Activated naive CD4-positive, alpha-beta T cell treated with Interleukin-2 at 50 U/mL for 16 hours (primary cell): ENCODE results near the gene PGRMC2.

Source experiments
- DNase-seq: peaks from one replicate; pipeline ENCODE4 v3.0.0-alpha.2; 2020

PGRMC2 gene

GRCh38 chr4:128287141-128287870 is at the start of gene PGRMC2:
TSS of gene PGRMC2 (minus strand) at chr4:128287813. CDS start at chr4:128287790, 23 bp downstream.
- no peak for DNase-seq

DNA sequence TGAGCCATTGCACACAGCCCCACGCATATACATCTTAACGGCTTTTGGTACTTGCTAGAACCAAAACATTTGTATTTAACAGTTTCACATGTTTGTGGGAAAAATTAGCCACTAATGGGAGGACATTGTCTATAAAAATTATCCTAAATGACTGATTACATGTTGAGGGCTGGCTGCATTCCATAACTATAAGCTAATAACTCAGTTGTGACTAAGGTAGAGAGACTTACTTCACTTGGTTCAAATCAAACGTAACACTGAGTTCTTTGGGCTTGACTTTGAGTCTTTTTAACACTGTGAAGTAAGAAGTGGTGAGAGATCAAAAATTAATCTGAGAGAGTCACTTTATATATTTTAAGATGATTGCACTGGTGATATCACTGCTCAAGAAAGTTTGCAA is 47.9 kb upstream of the PGRMC2 start:
- no peak for DNase-seq

DNA sequence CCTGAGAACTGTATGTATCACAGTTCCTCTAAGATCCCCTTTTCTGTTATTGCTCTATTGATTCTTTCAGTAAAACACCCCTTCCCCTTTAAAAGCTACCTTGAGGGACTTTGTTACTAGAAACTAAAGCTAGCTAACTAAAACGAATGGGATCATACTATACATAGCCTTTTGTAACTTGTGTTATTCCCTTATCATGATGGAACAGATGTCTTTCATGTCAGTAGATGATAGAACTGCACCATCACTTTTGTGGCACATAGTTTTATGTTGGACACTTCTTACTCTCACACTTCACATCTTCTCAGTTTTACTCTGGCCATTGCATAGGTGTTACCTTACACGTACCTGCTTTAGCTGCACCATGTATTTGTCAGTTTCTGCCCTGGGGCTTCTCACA is 46.6 kb upstream of the PGRMC2 start:
- no peak for DNase-seq

GRCh38 chr4:128333309-128334018 is 45.9 kb upstream of the PGRMC2 start:
- DNase-seq, result no peak

- no peak for DNase-seq
Observed at GRCh38 chr4:128332081-128332480, 44.5 kb upstream of the PGRMC2 start.

DNA sequence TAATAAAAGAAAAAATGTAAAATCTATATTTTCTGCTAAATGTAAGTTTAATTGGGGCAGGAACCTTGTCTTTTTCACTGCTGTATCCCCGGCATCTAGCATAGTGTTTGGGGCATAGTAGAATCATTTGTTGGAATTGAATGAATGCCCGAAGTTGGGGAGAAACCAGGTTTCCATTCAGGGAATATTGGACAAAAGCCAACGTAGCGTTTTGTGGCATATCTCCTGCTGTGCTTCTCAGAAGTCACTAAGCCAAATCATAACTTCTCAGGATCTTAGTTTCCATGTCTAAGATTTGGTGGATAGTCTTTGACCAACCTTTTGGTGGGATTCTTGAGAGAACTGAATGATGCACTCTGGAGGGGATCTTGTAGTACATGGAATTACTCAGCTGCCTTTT is 42.0 kb upstream of the PGRMC2 start:
- DNase-seq, result no peak

DNA sequence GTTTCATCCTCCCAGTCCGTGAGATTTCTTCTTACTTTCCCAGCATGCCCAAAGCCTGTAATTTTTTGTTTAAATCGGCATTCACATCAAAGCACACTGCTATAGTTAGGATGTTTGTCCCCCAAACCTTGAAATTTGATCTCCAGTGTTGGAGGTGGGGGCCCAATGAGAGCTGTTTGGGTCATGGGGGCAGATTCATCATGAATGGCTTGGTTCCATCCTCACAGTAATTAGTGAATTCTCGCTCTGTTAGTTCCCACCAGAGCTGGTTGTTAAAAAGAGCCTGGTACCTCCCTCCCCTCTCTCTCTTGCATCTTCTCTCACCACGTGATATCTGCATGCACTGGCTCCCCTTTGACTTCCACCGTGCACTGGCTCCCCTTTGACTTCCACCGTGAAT is 40.5 kb upstream of the PGRMC2 start:
- no peak for DNase-seq

GRCh38 chr4:128323401-128323800 is 35.8 kb upstream of the PGRMC2 start:
- DNase-seq, result no peak

- DNase-seq, result no peak
Observed at GRCh38 chr4:128322986-128323385, 35.4 kb upstream of the PGRMC2 start.

- DNase-seq, result no peak
Observed at GRCh38 chr4:128322311-128322710, 34.7 kb upstream of the PGRMC2 start.

DNA sequence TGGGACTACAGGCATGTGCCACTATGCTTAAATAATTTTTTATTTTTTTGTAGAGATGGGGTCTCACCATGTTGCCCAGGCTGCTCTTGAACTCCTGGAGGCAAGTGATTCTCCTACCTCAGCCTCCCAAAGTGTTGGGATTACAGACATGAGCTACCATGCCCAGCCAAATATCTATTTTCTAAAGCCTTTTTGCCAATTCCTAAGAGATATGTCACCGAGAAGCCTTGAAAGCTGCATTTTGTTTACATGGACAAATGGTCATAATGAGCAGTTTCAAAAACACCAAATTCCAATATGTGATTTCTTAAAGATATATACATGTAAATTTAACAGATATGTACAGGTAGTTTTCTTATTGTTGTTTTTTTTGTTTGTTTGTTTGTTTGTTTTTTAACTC is 33.0 kb upstream of the PGRMC2 start:
- DNase-seq, result no peak

GRCh38 chr4:128315756-128316520 is 28.3 kb upstream of the PGRMC2 start:
- no peak for DNase-seq

DNA sequence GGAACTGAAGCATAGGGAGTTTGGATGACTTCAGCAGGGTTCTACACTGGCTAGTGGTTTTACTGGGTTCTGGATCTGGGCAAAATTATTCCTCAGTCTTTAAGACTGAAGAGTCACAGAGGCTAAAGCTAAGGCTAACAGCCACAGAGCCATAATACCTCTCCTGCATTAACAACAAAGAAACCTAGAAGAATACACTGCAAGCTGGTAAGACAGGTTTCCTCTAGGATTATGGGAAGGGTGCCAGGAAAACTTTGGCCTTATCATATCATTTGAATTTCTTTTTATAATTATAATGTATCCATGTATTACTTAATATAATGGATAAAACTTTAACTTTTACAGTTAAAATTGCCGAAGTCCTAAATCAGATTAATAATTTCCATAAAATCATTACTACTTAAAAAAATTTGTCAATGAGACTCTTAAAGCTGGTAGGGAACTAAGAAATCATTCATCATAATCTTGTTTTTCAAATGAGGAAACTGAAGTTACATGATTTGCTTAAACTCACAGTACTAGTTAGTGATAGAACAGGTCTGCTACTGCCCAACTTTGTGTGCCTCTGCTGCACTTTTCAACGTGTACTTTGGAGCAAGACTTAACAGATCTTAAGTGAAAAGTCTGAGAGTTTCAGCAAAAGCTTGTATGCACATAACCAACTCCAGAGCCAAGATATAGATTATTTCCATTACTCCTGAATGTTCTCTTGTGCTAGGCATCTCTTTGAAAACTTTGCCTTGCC is 24.2 kb upstream of the PGRMC2 start:
- no peak for DNase-seq

DNA sequence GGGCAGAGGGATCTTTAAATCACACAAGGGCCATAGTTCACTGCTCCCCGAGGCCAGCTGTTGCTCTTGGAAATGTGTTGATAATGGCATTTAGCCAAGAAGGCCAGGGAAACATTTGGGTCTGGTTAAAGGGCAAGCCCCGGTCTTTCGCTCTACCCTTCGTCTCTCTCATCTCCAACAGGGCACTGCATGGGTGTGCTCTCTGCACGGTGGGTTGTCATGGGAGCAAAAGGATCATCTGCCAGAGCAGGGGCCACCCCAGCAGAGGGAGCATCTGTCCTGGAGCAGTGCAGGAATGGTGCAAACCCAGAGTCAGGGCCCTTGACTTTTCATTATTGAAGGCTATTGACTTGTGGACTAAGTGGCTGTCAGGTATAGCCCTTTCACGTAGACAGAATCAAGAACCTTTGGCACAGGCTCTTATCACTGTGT is 22.7 kb upstream of the PGRMC2 start:
- no peak for DNase-seq

GRCh38 chr4:128309585-128309984 is 22.0 kb upstream of the PGRMC2 start:
- DNase-seq, result no peak

DNA sequence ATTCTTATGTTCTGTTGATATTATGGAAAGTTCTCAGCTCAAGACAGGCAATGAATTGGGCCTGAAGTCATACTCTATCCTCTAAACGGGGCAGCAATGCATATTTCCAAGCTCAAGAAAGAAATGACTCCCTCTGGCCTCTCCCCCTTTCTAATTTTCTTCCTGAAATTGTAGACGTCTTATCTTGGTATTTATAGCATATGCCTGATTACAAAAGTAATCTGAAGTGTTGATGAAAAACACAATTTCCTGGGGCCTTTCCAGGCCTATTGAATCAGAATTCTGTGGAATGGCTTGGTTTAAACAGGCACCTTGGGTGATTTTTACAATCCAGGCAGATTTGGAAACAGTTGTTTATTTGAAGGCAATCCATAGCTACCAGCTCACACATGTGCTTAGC is 21.4 kb upstream of the PGRMC2 start:
- DNase-seq, result no peak

GRCh38 chr4:128307123-128307571 is 19.5 kb upstream of the PGRMC2 start:
- no peak for DNase-seq

DNA sequence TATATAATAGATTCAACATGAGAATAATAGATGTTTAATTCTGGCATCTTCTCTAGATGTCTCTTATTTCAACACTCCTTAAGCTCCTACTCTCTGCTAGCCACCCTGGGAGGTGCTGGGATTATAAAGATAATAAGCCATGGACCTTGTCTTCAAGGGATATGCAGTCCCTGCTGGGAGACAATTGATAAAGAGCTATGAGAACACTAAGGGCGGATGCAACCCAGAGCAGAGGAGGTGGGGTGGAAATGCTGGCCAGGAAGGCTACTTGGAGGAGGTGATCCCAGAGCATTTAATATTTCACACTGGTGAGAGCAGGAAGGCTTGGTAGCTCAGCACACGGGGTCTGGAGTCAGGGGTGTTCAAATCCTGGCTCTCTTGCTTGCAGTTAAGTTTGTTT is 18.3 kb upstream of the PGRMC2 start:
- DNase-seq, result no peak

GRCh38 chr4:128303986-128304385 is 16.4 kb upstream of the PGRMC2 start:
- DNase-seq, result no peak

GRCh38 chr4:128303405-128303785 is 15.8 kb upstream of the PGRMC2 start:
- no peak for DNase-seq

- DNase-seq, result no peak
Observed at GRCh38 chr4:128301979-128302378, 14.4 kb upstream of the PGRMC2 start.

GRCh38 chr4:128299848-128300247 is 12.2 kb upstream of the PGRMC2 start:
- DNase-seq, result no peak

DNA sequence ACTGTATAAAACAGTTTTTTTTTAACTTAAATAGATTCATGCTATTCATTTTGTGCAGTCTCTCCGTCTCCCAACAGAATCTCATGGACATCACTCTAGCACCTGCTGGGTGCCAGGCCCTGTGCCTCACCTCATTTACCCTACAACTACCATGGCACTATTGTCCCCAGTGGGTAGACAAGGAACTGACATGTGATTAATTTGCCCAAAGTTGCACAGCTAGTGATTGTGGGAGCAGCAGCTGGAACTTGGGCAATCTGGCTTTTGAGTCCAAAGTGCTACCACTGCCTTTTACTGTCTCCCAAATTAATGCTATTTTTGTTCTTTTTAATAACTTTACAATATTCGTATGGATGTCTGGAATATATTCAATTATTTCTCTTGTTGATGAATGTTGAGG is 11.2 kb upstream of the PGRMC2 start:
- no peak for DNase-seq
